HL-60 (cell line): ENCODE data around the gene MYH11.

Experiments used
- DNase-seq, 2 experiments: peaks; one replicate each; pipeline ENCODE4 v3.0.0-alpha.2; 2010 to 2020; ENCODE audit warnings: low read depth in 1 of 2, low spot score in 1 of 2
- H3K27ac ChIP-seq: fragments of 250-450 bp; sonication (Bioruptor Pico); replicated peaks from 2 replicates; pipeline ENCODE4 v1.5.1; 2020; ENCODE audit warnings: mild to moderate bottlenecking, moderate library complexity
- H3K27me3 ChIP-seq: fragments of 250-450 bp; sonication (Bioruptor Pico); 2 replicates; pipeline ENCODE4 v1.5.1; 2021; ENCODE audit warnings: mild to moderate bottlenecking, moderate library complexity; ENCODE audit not compliant: insufficient read depth, poor library complexity, severe bottlenecking
- H3K4me3 ChIP-seq: replicated peaks from 2 replicates; pipeline ENCODE4 v1.5.1; 2011; ENCODE audit warnings: mild to moderate bottlenecking, control low read depth, low read length; ENCODE audit not compliant: insufficient read depth
- GABPA ChIP-seq: IDR thresholded peaks from 2 replicates; pipeline ENCODE4 v1.6.1; 2012; ENCODE audit warnings: low read depth
- POLR2AphosphoS5 ChIP-seq: IDR thresholded peaks from 2 replicates; pipeline ENCODE4 v1.6.1; 2012; ENCODE audit warnings: low read depth
- SPI1 ChIP-seq: IDR thresholded peaks from 2 replicates; pipeline ENCODE4 v1.6.1; 2012; ENCODE audit warnings: low read depth, mild to moderate bottlenecking, borderline replicate concordance
- TF ChIP-seq, protein P1 (sequence below): IDR thresholded peaks from one replicate; pipeline ENCODE4 v1.5.1; 2011; ENCODE audit warnings: low read length, control low read depth, inconsistent platforms; ENCODE audit not compliant: insufficient read depth
- TF ChIP-seq, protein P2 (sequence below): IDR thresholded peaks from 2 replicates; pipeline ENCODE4 v1.6.1; 2012; ENCODE audit warnings: low read depth; ENCODE audit not compliant: insufficient replicate concordance

MYH11 gene

DNA sequence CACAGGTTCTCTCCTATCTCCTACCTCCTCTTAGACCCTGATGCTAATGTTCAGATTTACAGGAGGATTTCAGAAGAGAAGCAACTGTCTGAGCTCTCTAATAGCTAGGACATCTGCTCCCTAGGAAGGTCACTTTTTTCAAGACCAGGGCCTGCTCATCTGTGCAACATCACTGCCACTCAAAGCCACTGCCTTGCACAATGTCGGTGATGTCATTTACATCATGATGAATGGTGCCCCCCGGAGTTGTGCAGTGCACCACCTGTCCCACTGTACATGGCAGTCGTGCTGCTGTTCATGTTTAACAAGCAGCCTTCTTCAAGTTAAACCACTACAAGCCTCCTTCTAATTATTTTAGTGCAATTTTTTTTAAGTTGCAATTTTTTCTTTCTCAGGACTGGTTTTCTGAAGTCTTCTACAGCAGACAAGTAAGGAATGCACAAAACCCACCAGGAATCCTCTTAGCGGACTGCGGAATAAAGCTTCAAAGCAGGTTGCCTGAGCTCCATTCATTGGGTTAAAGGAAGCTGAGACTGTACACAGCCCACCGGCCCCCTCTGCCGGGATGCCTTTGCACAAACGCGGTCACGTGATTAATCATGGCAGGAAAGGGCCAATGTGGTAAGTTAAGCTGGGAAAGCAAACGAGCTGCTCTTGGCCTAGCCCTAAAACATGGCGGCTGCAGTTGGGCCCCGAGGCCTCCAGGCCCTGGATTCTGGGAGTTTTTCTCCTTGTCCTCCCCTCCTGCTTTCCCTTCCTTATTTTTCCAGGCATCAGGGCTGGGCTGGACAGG is 74.1 kb downstream of the MYH11 start:
- Histone ChIP-seq H3K4me3 (no peak overlapping the region), H3K27ac (no peak overlapping the region), H3K27me3 (no peaks in the 10 kb centered on the region)
- DNase-seq: no peak
- TF ChIP-seq SPI1: no peak
- TF ChIP-seq, protein P1, sequence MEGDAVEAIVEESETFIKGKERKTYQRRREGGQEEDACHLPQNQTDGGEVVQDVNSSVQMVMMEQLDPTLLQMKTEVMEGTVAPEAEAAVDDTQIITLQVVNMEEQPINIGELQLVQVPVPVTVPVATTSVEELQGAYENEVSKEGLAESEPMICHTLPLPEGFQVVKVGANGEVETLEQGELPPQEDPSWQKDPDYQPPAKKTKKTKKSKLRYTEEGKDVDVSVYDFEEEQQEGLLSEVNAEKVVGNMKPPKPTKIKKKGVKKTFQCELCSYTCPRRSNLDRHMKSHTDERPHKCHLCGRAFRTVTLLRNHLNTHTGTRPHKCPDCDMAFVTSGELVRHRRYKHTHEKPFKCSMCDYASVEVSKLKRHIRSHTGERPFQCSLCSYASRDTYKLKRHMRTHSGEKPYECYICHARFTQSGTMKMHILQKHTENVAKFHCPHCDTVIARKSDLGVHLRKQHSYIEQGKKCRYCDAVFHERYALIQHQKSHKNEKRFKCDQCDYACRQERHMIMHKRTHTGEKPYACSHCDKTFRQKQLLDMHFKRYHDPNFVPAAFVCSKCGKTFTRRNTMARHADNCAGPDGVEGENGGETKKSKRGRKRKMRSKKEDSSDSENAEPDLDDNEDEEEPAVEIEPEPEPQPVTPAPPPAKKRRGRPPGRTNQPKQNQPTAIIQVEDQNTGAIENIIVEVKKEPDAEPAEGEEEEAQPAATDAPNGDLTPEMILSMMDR: no peak
- TF ChIP-seq POLR2AphosphoS5: no peak
- TF ChIP-seq, protein P2, sequence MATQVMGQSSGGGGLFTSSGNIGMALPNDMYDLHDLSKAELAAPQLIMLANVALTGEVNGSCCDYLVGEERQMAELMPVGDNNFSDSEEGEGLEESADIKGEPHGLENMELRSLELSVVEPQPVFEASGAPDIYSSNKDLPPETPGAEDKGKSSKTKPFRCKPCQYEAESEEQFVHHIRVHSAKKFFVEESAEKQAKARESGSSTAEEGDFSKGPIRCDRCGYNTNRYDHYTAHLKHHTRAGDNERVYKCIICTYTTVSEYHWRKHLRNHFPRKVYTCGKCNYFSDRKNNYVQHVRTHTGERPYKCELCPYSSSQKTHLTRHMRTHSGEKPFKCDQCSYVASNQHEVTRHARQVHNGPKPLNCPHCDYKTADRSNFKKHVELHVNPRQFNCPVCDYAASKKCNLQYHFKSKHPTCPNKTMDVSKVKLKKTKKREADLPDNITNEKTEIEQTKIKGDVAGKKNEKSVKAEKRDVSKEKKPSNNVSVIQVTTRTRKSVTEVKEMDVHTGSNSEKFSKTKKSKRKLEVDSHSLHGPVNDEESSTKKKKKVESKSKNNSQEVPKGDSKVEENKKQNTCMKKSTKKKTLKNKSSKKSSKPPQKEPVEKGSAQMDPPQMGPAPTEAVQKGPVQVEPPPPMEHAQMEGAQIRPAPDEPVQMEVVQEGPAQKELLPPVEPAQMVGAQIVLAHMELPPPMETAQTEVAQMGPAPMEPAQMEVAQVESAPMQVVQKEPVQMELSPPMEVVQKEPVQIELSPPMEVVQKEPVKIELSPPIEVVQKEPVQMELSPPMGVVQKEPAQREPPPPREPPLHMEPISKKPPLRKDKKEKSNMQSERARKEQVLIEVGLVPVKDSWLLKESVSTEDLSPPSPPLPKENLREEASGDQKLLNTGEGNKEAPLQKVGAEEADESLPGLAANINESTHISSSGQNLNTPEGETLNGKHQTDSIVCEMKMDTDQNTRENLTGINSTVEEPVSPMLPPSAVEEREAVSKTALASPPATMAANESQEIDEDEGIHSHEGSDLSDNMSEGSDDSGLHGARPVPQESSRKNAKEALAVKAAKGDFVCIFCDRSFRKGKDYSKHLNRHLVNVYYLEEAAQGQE: no peak
- no peak for TF ChIP-seq GABPA

DNA sequence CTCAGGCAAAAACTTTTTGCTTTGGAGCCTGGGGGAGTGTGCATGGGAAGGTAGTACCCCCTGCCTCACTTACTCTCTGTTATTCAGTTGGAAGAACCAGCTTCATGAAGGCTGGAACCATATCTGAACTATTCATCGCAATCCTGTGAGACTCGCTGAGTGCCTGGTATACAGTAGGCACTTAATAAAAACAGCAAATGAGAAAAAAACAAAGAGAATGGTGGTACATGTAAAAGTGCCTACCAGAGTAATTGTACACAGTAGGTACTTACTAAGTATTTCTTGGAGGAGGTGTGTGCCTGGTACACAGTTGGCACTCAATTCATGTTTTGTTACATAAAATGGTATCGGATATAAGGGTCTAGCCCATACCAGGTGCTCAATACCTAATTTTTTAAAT is 75.2 kb downstream of the MYH11 start:
- H3K4me3 ChIP-seq: no peak overlapping the region
- TF ChIP-seq, protein P1: no peak
- TF ChIP-seq, protein P2: no peak
- TF ChIP-seq GABPA: no peak
- no peak for TF ChIP-seq SPI1
- no peak for TF ChIP-seq POLR2AphosphoS5
- DNase-seq: no peak
- no peaks in the 10 kb centered on the region for H3K27me3 ChIP-seq
- no peak overlapping the region for H3K27ac ChIP-seq

DNA sequence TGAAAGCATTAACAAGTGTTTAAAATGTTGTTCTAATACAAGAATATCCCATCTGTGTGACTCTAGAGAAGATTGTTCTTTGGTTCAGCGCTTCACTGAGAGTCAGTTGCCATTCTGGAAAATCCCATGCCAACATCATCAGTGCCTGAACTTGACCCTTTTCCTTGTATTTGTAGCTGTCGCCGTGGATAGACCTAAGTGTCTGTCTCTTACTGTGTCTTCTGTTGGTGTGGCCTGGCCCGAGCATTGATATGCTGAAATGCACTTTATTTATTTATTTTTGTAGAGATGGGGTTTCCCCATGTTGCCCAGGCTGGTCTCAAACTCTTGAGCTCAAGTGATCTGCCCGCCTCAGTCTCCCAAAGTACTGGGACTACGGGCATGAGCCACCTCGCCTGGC is 76.0 kb downstream of the MYH11 start:
- TF ChIP-seq GABPA: no peak
- TF ChIP-seq, protein P2: no peak
- TF ChIP-seq, protein P1: no peak
- no peak for TF ChIP-seq POLR2AphosphoS5
- H3K4me3 ChIP-seq: no peak overlapping the region
- no peak overlapping the region for H3K27ac ChIP-seq
- H3K27me3 ChIP-seq: no peaks in the 10 kb centered on the region
- DNase-seq: no peak
